ENCODE results near the gene HOGA1.
"Not testable (repeated sequence)": the region's sequence is repeated elsewhere in the genome, so short reads cannot be mapped to it uniquely, and the experiment has no call there.

DNA sequence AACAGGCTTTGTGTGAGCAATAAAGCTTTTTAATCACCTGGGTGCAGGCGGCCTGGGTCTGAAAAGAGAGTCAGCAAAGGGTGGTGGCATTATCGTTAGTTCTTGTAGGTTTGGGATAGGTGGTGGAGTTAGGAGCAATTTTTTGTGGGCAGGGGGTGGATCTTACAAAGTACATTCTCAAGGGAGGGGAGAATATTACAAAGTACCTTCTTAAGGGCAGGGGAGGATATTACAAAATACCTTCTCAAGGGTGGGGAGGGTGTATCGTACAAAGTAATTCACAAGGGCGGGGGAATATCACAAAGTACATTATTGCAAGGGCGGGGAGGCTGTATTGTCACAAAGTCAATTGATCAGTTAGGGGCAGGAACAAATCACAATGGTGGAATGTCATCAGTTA is 21.9 kb upstream of the HOGA1 start:
- TF ChIP-seq, protein P1, sequence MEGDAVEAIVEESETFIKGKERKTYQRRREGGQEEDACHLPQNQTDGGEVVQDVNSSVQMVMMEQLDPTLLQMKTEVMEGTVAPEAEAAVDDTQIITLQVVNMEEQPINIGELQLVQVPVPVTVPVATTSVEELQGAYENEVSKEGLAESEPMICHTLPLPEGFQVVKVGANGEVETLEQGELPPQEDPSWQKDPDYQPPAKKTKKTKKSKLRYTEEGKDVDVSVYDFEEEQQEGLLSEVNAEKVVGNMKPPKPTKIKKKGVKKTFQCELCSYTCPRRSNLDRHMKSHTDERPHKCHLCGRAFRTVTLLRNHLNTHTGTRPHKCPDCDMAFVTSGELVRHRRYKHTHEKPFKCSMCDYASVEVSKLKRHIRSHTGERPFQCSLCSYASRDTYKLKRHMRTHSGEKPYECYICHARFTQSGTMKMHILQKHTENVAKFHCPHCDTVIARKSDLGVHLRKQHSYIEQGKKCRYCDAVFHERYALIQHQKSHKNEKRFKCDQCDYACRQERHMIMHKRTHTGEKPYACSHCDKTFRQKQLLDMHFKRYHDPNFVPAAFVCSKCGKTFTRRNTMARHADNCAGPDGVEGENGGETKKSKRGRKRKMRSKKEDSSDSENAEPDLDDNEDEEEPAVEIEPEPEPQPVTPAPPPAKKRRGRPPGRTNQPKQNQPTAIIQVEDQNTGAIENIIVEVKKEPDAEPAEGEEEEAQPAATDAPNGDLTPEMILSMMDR (IDR thresholded peaks at IDR 0.05), result not testable (repeated sequence)
- not testable (repeated sequence) for TF ChIP-seq POLR2AphosphoS5 (IDR thresholded peaks at IDR 0.05; ENCODE audit: low read depth, low read length); REST (IDR thresholded peaks at IDR 0.05; ENCODE audit: insufficient read depth in 1 of 2, low read depth in 2 of 2, low read length in 1 of 2); TCF7L2 (IDR thresholded peaks at IDR 0.05; ENCODE audit: low read depth, low read length); SIN3A (IDR thresholded peaks at IDR 0.05; ENCODE audit: borderline replicate concordance, insufficient read depth, low read depth, low read length)

All from Panc1 (cell line).